K562 treated with DMSO at 1 percent for 24 hours (cell line): ENCODE measurements around the gene TMEM43. TPM values are rescaled to one million over a fixed set of nuclear protein-coding genes. Genes with fewer than 3 reads are reported as not detected.

Experiments
- total RNA-seq: library from RNA; unstranded; fragments of 300-600 nt; gene quantifications from 2 replicates; pipeline ENCODE4 v1.2.3, GENCODE V29; 2022; ENCODE audit warnings: low read depth; ENCODE audit not compliant: insufficient read depth

The TMEM43 gene, protein sequence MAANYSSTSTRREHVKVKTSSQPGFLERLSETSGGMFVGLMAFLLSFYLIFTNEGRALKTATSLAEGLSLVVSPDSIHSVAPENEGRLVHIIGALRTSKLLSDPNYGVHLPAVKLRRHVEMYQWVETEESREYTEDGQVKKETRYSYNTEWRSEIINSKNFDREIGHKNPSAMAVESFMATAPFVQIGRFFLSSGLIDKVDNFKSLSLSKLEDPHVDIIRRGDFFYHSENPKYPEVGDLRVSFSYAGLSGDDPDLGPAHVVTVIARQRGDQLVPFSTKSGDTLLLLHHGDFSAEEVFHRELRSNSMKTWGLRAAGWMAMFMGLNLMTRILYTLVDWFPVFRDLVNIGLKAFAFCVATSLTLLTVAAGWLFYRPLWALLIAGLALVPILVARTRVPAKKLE
- 32.0 and 32.4 TPM in 2 replicates for total RNA-seq

GRCh38 chr3:14124615-14125192 lies at the start of gene TMEM43, which contains the start of gene CHCHD4:
TMEM43 (plus strand) TSS chr3:14125052; CDS start chr3:14125194, 142 bp downstream.
CHCHD4 (minus strand) TSS chr3:14124870; CDS start chr3:14124676, 194 bp downstream.

DNA sequence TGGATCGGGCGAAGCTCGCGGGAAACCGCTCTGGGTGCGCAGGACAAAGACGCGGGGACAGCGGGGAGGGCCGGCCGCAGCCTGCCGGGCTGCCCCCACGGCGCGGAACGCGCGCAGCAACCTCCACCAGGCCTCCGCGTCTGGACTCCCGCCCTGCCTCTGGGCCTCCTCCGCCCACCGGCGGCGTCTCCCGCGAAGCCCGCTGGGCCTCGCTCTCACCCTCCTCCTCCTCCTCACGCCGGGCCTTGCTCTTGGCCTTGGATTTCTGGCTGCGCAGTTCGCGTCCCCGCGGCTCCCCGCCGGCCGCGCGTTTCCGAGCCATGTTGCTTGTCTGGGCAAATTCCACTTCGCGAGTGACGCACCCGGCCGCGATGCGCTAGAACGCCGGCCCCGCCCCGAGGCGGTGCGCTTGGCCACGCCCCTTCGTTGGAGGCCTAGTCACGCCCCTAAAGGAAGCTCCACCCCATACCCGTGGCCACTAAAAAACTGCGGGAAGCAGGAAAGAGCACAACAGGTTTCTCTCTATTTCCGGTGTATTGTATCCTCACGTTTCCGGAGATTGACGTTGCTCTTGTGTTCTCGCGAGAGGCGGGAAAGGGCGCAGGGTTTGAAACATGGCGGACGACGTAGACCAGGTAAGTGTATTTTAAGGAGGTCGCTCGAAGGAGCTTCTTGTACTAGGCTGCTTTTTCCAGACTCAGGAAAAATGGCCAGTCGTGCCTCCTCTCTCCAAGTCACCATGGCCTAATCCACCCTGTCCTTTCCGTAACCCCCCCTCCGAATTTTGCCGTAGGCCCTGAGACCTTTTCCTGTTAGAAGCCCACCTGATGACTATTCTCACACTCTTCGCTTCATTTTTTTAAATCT lies 53.6 kb downstream of the TMEM43 start, which contains the start of the genes LSM3 and XPC:
LSM3 (plus strand) TSS at position 571 of the 867 bp plus-strand sequence; CDS start at position 615, 44 bp downstream.
XPC (minus strand) TSS at position 355 of the 867 bp plus-strand sequence; CDS start at position 322, 33 bp downstream.

Other genes starting within 250 kb of the TMEM43 start
- gene WNT7A, start 245.0 kb upstream of the TMEM43 start, total RNA-seq: not detected in 2 replicates
- 14.1 and 14.2 TPM in 2 replicates for gene CHCHD4, start 182 bp upstream of the TMEM43 start, total RNA-seq
- 49.5 and 51.4 TPM in 2 replicates for gene XPC, start 53.5 kb downstream of the TMEM43 start, total RNA-seq
- 13.8 and 17.1 TPM in 2 replicates for gene LSM3, start 53.8 kb downstream of the TMEM43 start, total RNA-seq